HepG2 (cell line): Measurements from ENCODE around the gene KCTD6. TPM values are rescaled to one million over a fixed set of nuclear protein-coding genes. Genes with fewer than 3 reads are reported as not detected.

Experiments
- AHDC1 ChIP-seq: sonication (generic); formaldehyde crosslinking; IDR thresholded peaks from 2 replicates; pipeline ENCODE4 v1.5.1; 2020; ENCODE audit warnings: mild to moderate bottlenecking, missing genetic modification reagents, borderline replicate concordance
- ATAD3A ChIP-seq: sonication (generic); formaldehyde crosslinking; IDR thresholded peaks from 2 replicates; pipeline ENCODE4 v1.4.0; 2020; ENCODE audit warnings: missing genetic modification reagents
- FOSL2 ChIP-seq: sonication (generic); formaldehyde crosslinking; IDR thresholded peaks from 2 replicates; pipeline ENCODE4 v1.4.0; 2020; ENCODE audit warnings: missing genetic modification reagents
- GABPB1 ChIP-seq: IDR thresholded peaks from 2 replicates; pipeline ENCODE4 v1.6.1; 2016; ENCODE audit warnings: mild to moderate bottlenecking, missing genetic modification reagents, moderate library complexity, missing compliant biosample characterization
- HDAC1 ChIP-seq: sonication (generic); formaldehyde crosslinking; IDR thresholded peaks from 2 replicates; pipeline ENCODE4 v1.5.1; 2020; ENCODE audit warnings: mild to moderate bottlenecking, missing genetic modification reagents
- IKZF5 ChIP-seq: IDR thresholded peaks from 2 replicates; pipeline ENCODE4 v1.6.1; 2018; ENCODE audit warnings: missing genetic modification reagents, mild to moderate bottlenecking, missing compliant biosample characterization
- ISL2 ChIP-seq: sonication (generic); formaldehyde crosslinking; IDR thresholded peaks from 2 replicates; pipeline ENCODE4 v1.5.0; 2020; ENCODE audit warnings: missing genetic modification reagents
- MEIS1 ChIP-seq: sonication (generic); formaldehyde crosslinking; IDR thresholded peaks from 2 replicates; pipeline ENCODE4 v1.9.0; 2021; ENCODE audit warnings: mild to moderate bottlenecking, missing genetic modification reagents, moderate library complexity, borderline replicate concordance
- NCOA2 ChIP-seq: sonication (generic); formaldehyde crosslinking; IDR thresholded peaks from 2 replicates; pipeline ENCODE4 v1.8.0; 2022; ENCODE audit warnings: inconsistent platforms
- NR2C2 ChIP-seq: sonication (generic); formaldehyde crosslinking; IDR thresholded peaks from 2 replicates; pipeline ENCODE4 v1.4.0; 2020; ENCODE audit warnings: missing genetic modification reagents, mild to moderate bottlenecking, moderate library complexity, borderline replicate concordance
- RORA ChIP-seq: sonication (generic); formaldehyde crosslinking; IDR thresholded peaks from 2 replicates; pipeline ENCODE4 v1.5.0; 2020; ENCODE audit warnings: mild to moderate bottlenecking, missing genetic modification reagents, moderate library complexity
- SIN3A ChIP-seq: IDR thresholded peaks from 2 replicates; pipeline ENCODE4 v1.6.1; 2011; ENCODE audit warnings: low read depth, mild to moderate bottlenecking, control low read depth, low read length, borderline replicate concordance
- TEAD3 ChIP-seq: optimal IDR thresholded peaks from 2 replicates; pipeline ENCODE3; 2016; ENCODE audit warnings: borderline replicate concordance
- ZFY ChIP-seq: sonication (generic); formaldehyde crosslinking; IDR thresholded peaks from 2 replicates; pipeline ENCODE4 v1.4.0; 2020; ENCODE audit warnings: missing genetic modification reagents
- ZKSCAN5 ChIP-seq: sonication (generic); formaldehyde crosslinking; IDR thresholded peaks from 2 replicates; pipeline ENCODE4 v1.5.1; 2020; ENCODE audit warnings: mild to moderate bottlenecking, missing genetic modification reagents
- ZNF160 ChIP-seq: sonication (generic); formaldehyde crosslinking; IDR thresholded peaks from 2 replicates; pipeline ENCODE4 v1.8.0; 2022; ENCODE audit warnings: mild to moderate bottlenecking, inconsistent platforms, missing genetic modification reagents
- ZNF431 ChIP-seq: sonication (generic); formaldehyde crosslinking; IDR thresholded peaks from 2 replicates; pipeline ENCODE4 v1.9.0; 2022; ENCODE audit warnings: missing genetic modification reagents, low read depth, mild to moderate bottlenecking, borderline replicate concordance
- polyA plus RNA-seq, 8 experiments: library from polyadenylated mRNA; depleted of rRNA in 3 of 8; stranded (reverse) in 7 of 8; unstranded in 1 of 8; fragments of >200 nt; fragmentation: Illumina TruSeq in 4 of 8; extraction: Trizol in 4 of 8; gene quantifications; 2 replicates each; pipeline versions ENCODE4 v1.2.1 to v1.2.3, GENCODE V29; 2011 to 2016; ENCODE audit warnings: low read depth in 4 of 8, missing spikeins in 1 of 8, mixed read lengths in 1 of 8; ENCODE audit not compliant: insufficient read depth in 1 of 8
- total RNA-seq, 5 experiments: library from RNA; depleted of rRNA; stranded (reverse); fragments of >200 nt; fragmentation: Illumina TruSeq; extraction: Trizol; gene quantifications; 2 replicates each; pipeline ENCODE4 v1.2.3, GENCODE V29; 2016; ENCODE audit warnings: low read depth in 1 of 5
- TF ChIP-seq, protein P1 (sequence below): IDR thresholded peaks from 2 replicates; pipeline ENCODE4 v1.6.1; 2016
- TF ChIP-seq, protein P2 (sequence below): sonication (generic); formaldehyde crosslinking; IDR thresholded peaks from 2 replicates; pipeline ENCODE4 v1.4.0; 2020; ENCODE audit warnings: mild to moderate bottlenecking, missing genetic modification reagents
- TF ChIP-seq, protein P3 (sequence below): sonication (generic); IDR thresholded peaks from 2 replicates; pipeline ENCODE4 v1.6.1; 2016; ENCODE audit warnings: low read depth, borderline replicate concordance

KCTD6 gene
- total and polyA plus RNA-seq, 2 of the 13 experiments (the other 11 are each of a cell fraction or from before 2014, with no cell fraction given): 13.4 to 14.2 TPM

GRCh38 chr3:58535531-58536500, 43.9 kb downstream of the KCTD6 start (continued):
- TF ChIP-seq, protein P1, sequence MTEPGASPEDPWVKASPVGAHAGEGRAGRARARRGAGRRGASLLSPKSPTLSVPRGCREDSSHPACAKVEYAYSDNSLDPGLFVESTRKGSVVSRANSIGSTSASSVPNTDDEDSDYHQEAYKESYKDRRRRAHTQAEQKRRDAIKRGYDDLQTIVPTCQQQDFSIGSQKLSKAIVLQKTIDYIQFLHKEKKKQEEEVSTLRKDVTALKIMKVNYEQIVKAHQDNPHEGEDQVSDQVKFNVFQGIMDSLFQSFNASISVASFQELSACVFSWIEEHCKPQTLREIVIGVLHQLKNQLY (CRISPR knock-in tag): peak; percentile 15; the same call in 1 of the 2 replicates
- peak; percentile 93 for TF ChIP-seq ZKSCAN5 (CRISPR knock-in tag)
- 0 out of 2 replicates have a peak, but pooled peaks have one; percentile 64 for TF ChIP-seq SIN3A
- TF ChIP-seq TEAD3: peak; percentile 90
- TF ChIP-seq HDAC1 (CRISPR knock-in tag): peak; percentile 91
- TF ChIP-seq GABPB1: peak; percentile 36; the same call in 1 of the 2 replicates
- TF ChIP-seq, protein P2, sequence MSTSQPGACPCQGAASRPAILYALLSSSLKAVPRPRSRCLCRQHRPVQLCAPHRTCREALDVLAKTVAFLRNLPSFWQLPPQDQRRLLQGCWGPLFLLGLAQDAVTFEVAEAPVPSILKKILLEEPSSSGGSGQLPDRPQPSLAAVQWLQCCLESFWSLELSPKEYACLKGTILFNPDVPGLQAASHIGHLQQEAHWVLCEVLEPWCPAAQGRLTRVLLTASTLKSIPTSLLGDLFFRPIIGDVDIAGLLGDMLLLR (CRISPR knock-in tag): peak; percentile 16; the same call in 1 of the 2 replicates
- TF ChIP-seq NR2C2 (CRISPR knock-in tag): peak; percentile 84
- TF ChIP-seq NCOA2 (CRISPR knock-in tag): peak; percentile 81
- no peak for TF ChIP-seq RORA (CRISPR knock-in tag)
- no peak for TF ChIP-seq ATAD3A
- peak; percentile 53; the same call in 1 of the 2 replicates for TF ChIP-seq FOSL2 (CRISPR knock-in tag)
- TF ChIP-seq MEIS1: 0 out of 2 replicates have a peak, but pooled peaks have one; percentile 36
- peak; percentile 78; the same call in 1 of the 2 replicates for TF ChIP-seq AHDC1 (CRISPR knock-in tag)
- TF ChIP-seq ZNF431: peak; percentile 39; the same call in 1 of the 2 replicates
- peak; percentile 74; the same call in 1 of the 2 replicates for TF ChIP-seq IKZF5 (CRISPR knock-in tag)
- TF ChIP-seq ZFY (CRISPR knock-in tag): peak; percentile 62
- 0 out of 2 replicates have a peak, but pooled peaks have one; percentile 30 for TF ChIP-seq ISL2 (CRISPR knock-in tag)
- TF ChIP-seq ZNF160: 0 out of 2 replicates have a peak, but pooled peaks have one; percentile 40
- TF ChIP-seq, protein P3, sequence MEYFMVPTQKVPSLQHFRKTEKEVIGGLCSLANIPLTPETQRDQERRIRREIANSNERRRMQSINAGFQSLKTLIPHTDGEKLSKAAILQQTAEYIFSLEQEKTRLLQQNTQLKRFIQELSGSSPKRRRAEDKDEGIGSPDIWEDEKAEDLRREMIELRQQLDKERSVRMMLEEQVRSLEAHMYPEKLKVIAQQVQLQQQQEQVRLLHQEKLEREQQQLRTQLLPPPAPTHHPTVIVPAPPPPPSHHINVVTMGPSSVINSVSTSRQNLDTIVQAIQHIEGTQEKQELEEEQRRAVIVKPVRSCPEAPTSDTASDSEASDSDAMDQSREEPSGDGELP: peak; percentile 88
